Skin of body (tissue), 2 donors: ENCODE measurements around the gene B3GNT9. TPM values are rescaled to one million over a fixed set of nuclear protein-coding genes. Genes with fewer than 3 reads are reported as not detected.

Experiments
- DNase-seq: peaks from one replicate; lab custom pipeline; 2025; lab: John Stamatoyannopoulos, UW
- total RNA-seq: library from RNA; depleted of rRNA; stranded (reverse); fragments of >200 nt; gene quantifications from one replicate; pipeline ENCODE4 v1.2.3, GENCODE V29; 2014

The B3GNT9 gene
- total RNA-seq, 1 donor from 2014 or later: 14.8 TPM

DNA sequence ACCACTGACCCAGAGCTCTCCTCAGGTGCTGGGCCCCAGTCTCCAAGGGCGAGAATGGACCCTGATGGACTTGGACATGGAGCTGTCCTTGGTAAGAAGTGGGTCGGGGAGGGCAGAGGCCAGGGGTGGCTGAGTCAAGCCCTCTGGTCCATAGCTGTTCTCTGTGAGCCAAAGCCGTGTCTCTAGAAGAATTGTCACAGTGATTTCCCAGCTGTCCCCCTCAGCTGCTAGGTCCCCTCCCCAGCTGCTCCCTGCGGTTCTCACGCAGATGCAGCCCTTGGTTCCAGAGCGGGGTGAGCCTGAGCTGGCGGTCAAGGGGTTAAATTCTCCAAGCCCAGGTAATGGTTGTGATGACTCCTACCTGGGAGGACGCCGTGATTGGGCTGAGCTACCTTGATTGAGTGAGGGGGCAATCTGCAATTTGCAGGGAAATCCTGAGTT lies 18.2 kb upstream of the B3GNT9 start:
- DNase-seq: no peak

DNA sequence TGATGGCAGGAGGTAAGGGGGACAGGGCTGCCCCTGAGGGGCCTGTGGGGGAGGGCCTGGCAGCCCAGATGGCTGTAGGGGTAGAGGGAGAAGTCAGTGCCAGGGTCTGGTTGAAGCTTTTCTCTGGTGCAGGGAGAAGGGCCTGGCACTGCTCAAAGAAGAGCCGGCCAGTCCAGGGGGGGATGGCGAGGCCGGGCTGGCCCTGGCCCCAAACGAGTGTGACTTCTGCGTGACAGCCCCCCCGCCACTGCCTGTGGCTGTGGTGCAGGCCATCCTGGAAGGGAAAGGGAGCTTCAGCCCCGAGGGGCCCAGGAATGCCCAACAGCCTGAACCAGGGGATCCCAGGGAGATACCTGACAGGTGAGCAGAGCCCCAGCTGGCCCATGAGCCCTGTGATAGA lies 16.8 kb upstream of the B3GNT9 start:
- DNase-seq: no peak

DNA sequence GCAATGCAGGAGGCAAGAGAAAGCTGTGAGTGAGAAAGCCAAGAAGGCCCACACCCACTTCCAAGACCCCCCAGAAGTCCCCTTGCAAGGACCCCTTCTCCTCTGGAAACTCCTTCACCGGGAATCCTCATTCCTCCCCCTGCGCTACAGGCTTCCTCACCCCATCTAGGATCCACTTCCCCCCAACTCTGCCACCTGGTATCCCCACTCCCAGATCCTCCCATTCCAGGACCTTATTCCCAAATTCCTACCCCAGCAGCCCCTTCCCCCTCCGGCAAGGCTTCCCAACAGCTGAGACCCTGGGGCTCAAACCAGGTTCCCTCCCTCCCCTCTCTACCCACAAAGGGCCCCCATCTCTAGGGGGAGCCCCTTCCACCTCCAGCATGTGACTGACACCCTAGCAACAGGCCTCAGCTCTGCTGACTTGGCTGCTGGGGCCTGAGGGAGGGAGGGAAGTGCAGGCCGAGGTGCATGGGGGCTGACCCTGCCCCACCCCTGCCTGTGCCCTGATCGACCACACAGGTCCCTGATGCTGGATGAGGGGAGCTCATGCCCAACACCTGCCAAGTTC lies 15.9 kb upstream of the B3GNT9 start:
- no peak for DNase-seq

DNA sequence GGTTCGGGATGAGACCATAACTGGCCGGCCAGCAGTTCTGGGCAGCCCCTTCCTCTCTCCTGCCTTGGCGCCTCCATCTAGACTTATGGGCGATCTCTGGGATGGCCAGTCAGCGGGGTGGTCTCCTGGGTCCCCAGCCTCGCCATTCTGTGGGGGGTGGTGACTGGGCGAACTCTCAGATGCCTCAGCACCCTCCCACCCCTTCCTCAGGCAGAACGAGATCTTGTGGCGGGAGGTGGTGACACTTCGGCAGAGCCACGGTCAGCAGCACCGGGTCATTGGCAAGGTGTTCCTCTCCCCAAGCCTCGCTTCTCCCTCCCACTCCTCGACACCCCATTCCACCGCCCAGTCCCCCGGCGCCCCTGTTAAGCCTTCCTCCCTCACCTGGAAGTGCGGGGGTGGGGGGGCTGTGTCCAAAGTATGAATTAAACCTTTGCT lies 15.3 kb upstream of the B3GNT9 start:
- DNase-seq: no peak

DNA sequence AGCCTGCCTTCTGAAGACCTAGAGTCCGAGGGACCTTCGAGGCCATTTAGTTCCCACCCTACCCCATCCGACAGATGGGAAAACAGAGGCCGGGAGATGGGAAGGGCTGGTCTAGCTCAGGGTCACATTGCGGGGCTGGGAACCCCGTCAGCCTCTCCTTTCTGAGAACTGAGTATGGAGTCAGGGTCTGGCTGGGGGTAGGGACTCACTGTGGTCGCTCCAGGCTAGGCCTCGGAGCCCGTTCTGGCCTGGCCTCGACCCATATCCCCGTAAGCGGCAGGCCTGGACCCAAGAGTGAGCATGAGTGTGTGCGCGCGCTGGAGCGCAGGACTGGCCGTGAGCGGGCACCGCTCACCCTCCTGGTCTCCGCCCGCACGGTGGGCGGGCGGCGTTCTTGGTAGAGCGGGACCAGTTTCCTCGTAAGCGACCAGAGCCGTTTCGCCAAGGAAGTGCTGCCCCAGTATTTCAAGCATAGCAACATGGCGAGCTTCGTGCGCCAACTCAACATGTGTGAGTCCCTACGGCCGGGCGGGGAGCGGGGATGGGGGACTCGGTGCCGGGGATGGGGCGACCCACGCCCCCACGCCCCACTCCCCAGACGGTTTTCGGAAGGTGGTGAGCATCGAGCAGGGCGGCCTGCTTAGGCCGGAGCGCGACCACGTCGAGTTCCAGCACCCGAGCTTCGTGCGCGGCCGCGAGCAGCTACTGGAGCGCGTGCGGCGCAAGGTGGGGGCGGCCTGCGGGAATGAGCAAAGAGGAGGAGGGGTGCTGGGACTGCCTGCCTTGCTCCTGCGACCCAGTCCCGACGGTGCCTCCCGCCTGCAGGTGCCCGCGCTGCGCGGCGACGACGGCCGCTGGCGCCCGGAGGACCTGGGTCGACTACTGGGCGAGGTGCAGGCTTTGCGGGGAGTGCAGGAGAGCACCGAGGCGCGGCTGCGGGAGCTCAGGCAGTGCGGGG lies 14.6 kb upstream of the B3GNT9 start:
- DNase-seq: no peak

DNA sequence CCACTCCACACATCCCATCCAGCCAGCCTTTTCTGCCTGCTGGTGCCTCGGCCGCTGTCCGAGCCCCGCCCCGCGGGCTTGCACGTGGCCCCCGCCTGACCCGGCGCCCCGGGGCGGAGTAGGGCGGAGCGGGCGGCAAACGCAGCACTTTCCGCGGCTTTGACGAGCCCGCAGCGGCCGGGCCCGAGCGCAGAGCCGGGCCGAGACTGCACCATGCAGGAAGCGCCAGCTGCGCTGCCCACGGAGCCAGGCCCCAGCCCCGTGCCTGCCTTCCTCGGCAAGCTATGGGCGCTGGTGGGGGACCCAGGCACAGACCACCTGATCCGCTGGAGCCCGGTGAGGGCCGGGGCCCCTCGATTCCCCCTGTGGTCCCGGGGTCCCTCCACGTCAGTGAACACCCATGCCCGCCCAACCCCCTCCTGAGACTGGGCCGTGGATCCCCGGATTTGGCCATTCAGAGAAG lies 13.8 kb upstream of the B3GNT9 start, which contains the start of gene HSF4:
Gene HSF4 (plus strand): TSS at position 147 of the 463 bp plus-strand sequence. CDS start 67 bp downstream, at position 214.
- DNase-seq: no peak

DNA sequence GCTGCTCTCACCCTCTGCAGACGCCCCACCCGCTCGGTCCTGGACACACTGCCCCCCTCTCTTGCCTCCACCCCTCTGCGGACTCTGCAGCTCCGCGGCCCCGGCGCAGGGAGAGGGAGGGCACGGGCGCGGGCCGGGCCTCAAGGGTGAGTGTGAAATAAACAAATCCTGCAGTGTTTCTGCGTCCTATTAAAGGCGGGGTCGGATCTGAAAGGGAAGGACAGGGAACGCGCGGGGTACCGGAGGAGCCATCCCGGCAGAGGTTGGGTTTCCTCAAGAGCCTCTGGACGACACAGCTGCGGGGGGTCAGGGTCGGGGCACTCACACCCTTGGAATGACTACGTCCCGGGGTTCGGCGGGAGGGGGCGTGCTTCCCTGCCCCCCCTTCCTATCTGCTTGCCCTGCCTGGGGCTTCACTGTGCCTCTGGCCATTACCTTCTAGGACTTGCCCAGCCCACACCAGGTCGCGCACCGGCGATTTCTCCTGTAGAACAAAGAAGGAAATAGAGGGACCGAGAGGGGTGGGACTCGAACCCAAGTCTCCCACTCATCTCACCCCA lies 13.3 kb upstream of the B3GNT9 start:
- DNase-seq: no peak

DNA sequence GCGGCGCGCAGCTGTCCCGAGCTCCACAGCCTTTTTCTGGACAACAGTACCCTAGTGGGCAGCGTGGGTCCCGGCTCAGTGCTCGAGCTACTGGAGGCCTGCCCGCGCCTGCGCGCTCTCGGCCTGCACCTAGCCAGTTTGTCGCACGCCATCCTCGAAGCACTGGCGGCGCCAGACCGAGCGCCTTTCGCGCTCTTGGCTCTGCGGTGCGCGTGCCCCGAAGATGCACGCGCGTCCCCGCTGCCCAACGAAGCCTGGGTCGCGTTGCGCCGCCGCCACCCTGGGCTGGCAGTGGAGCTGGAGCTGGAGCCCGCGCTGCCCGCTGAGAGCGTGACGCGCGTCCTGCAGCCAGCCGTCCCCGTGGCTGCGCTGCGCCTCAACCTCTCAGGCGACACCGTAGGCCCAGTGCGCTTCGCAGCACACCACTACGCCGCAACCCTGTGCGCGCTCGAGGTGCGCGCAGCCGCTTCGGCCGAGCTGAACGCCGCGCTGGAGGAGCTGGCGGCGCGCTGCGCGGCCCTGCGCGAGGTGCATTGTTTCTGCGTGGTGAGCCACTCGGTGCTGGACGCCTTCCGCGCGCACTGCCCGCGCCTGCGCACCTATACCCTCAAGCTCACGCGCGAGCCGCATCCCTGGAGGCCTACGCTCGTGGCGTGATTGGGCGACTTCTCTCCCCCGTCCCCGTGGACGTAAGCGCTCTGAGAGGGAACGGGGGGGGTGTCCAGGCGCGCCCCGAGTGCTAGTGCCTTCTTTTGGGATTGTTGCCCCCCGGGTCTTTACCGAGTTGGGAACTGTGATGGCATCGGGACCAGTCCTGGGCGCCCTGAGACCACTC lies 12.6 kb upstream of the B3GNT9 start:
- no peak for DNase-seq

DNA sequence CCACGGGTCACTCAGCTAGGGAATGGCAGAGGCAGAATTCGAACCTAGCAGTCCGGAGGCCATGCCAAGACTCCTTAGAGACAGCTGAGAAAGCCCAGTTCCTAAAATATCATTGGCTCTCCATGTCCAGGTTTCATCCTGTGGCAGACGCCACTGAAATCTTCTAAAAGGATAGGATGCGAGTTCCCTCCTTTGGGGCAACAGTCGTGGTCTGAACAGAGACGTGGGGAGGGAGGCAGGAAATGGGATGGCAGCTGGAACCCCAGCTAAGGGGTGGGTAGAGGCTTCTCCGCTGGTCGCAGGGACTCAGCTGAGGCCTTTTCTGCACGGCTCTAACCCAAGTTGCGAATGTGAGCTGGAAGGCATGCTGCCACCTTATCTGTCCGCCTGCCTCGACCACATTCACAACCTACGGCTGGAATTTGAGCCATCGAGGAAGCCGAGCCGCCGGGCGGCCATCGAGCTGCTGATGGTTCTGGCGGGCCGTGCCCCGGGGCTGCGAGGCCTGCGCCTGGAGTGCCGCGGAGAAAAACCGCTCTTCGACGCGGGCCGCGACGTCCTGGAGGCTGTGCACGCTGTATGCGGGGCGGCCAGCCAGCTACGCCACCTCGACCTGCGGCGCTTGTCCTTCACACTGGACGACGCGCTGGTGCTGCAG lies 11.8 kb upstream of the B3GNT9 start:
- DNase-seq: no peak

DNA sequence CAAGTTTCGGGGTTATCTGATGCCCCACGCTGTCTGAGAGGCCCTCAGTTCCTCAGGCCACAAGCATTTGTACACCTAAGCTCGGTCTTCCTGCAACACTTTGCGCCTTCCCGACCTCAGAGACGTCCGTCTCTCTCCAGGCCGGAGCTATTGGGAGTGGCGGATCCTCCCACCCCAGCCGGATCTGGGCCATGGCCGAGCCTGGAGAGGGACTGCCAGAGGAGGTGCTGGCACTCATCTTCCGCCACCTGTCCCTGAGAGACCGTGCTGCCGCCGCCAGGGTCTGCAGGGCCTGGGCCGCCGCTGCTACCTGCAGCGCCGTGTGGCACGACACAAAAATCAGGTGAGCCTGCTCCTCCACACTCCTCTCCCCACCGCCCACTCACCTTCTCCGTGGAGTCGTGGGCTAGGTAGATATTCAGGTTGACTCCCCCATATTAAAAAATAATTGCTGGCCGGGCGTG lies 10.8 kb upstream of the B3GNT9 start:
- no peak for DNase-seq

DNA sequence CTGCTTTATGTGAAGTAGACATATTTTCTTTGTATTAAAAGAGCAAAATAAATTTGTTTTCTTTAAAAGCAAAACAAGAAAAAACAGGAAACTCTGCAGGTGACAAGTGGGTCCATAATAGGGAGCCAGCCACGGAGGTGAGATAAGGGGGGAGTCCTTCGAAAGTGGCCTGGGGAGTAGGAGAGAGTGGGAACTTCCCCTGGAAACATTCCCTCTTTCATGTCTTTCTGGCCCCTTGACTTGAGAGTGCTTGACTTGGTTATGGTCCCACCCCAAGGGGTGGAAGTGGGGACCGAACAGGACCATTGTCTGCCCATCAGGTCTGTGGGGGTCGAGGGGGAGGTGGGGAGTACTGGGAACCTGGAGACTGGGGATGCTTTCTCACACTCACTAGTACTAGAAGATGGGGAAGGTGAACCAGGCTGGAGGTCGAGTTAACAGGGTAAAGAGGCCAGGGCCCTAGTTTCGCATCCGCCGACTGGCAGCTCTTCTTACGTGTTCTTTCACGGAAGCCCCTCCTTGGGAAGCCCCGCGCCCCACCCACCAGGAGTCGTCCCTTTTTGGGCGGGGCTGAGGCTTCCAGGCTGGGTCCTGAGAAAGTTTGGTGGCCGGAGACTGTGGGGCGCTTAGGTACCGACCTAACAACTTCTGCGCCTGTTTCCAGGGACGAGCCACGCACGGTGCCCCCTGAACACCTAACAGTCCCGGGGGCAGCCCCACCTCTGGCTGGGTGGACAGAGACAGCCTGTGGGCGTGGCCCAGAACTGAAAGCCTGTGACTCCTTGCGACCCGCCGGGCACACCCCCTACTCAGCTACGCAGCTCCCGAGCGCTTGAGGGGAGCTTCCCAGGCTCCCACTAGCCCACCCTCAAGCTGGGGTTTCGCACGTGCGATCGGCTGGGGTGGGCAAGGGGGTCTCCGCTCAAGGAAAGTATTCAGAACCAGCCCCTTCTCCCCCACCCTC lies 8.1 kb upstream of the B3GNT9 start:
- DNase-seq: no peak

DNA sequence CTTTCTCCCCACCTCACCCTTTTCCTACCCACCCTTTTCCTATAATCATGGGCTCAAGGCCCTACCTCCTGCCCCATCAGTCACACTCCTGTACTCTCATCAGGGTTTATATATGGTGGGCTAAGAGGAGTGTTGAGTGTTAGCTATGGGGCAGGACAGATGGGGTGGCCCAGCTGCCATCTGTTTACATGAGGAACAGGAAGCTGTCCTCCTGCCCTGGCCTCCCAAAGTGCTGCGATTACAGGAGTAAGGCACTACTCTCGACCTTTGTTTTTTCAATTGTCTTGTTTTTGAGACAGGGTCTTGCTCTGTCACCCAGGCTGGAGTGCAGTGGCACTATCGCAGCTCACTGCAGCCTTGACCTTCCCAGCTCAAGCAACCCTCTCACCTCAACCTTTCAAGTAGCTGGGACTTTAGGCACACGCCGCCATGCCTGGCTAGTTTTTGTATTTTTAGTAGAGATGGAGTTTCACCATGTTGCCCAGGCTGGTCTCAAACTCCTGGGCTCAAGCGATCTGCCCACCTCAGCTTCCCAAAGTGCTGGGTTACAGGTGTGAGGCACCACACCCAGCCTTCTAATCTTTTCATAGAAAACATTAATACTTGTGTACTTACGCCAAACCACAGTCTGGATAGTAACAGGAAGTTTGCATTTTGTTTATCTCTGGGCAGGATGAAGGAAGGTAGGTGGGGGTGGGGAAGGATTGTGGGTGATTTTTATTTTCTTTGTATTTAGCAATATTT lies 7.3 kb upstream of the B3GNT9 start:
- DNase-seq: no peak

DNA sequence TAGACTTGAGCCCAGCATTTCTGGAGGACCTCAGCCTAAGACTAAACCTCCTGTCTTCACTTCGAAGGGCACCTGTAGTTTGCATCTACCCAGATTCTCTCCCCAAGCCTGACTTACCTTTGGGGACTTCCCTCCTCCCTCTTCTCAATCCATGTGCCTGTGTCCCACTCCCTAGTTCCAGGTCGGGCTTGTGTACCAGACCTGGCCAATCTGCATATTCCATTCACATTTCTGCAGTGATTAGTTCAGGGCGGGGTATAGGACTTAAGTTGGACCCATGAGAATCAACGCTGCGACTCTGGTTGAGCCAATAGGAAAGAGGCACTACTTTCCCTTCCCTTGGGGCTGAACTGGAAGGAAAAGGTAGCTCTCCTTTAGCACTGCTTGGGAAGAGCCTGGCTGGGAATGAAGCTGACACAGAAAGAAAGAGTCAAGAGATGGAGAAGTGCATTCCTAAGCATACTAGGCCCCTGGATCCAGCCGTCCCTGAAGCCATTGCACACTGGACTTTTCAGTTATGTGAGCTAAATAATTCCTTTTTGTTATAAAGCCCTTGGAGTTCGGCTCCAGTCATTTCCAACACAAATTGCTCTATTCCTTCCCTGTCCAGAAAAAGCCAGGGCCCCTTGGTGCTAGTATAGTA lies 6.4 kb upstream of the B3GNT9 start:
- no peak for DNase-seq

DNA sequence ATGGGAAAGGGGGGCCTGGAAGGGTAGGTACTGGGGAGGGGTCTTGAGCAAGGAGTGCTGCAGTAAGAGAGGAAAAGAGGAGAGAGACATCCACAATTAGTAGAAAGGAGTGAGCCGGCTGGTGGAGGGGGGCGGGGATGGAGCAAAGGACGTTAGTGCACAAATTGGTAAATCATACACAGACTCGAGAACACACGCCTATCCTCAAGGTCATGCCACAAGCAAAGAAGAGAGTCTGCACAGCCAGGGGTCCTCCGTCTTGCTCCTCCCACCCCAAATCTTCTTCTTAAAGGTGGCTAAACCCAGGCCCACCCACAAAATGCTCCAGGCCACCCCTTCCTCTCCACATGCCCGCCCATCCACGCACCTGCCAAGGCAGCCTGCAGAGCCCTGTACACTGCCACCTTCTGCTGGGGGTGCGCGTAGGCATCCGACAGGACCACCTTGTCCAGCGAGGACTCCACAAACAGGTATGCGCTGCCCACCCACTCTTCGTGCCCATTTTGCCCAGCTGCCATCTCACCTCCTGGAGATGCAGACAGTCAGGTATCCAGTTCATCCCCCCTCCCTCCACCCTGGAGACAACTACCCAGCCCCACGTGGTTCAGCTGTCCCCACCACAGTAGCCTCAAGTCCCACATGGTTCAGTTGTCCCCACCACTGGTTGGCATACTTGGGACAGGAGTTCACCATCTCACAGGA lies 5.5 kb upstream of the B3GNT9 start:
- no peak for DNase-seq

DNA sequence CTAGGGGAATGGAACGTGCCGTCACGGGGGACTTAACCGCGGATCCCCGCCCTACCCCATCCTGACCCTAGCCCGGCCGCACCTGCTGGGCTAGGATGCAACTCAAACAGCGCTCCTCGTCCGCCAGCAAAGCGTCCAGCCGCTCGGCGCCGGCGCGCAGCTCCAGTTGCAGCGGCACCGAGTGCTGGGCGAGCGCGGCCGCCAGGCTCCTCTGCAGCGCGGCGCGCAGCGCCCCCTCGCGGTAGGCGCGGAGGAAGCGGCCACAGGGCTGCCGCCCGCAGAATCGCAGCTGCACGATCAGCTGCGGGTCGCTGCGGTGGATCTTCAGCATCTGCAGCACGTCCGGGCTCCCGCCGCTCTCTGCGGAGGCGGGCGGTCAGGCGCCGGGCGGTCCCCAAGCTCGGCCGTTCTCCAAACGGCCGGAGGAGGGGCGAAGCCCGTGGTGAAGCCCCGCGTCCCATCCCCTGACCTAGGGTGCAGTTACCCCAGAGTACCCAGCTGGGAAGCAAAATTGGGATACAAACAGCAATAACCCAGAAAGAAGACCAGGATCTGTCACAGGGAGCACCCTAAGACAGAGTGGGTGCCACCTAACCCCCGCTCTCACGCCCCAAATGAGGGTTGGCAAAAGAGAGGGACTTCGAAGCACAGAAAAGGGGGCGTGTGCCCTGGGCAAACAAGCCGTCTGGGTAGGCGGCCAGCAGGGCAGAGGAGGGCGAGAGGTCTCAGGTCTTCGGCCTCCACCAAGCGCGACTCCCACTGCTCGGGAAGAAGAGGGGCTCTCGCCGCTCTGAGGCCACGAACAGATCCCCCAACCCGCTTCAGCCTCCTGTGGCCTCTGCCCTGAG lies 4.7 kb upstream of the B3GNT9 start:
- DNase-seq: peak; percentile 48

DNA sequence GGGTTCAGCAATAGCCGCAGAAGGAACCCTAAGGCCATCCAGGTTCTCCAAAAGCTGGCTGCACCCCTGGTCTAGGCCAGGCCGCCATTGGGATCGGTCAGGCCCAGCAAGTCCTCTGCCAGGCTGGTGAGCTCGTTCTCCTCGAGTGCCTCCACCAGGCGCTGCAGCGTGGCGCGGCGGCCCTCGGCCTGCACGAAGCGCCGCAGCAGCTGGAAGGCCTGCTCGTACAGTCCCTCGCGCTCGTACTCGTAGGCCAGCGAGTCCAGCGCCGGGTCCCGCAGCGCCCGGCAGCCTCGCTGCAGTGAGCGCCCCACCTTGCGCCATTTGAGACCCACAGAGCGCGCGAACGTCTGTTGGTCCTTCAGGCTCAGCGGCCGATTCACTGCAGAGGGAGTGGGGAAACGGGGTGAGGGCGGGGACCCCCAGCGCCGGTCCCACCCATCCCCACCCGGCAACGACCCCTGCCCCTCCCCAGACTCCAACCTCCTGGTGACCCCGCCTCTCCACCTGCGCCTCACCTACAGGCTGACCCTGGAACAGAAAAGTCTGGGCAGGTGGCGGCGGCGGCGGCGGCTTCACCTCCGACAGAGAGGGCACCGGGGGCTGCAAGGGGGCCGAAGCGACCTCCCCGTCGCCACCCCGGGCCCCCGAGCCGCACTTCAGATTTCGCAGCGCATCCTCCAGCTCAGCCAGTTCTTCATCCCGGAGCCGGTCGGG lies 3.9 kb upstream of the B3GNT9 start:
- no peak for DNase-seq
